BJ (cell line): Measurements from ENCODE around the gene NAA15. TPM values are rescaled to one million over a fixed set of nuclear protein-coding genes. Genes with fewer than 3 reads are reported as not detected.

ENCODE experiments used
- CTCF ChIA-PET: fragments of 350-600 bp; formaldehyde crosslinking; extraction: SDS; loops from one replicate; lab custom pipeline; 2021; ENCODE audit warnings: antibody characterized with exemption, inconsistent platforms; lab: Yijun Ruan, JAX
- POLR2A ChIA-PET: fragments of 300-600 bp; sonication (Branson Sonifier 250); formaldehyde crosslinking; extraction: SDS; loops from one replicate; lab custom pipeline; 2021; ENCODE audit warnings: antibody characterized with exemption; lab: Charles Lee
- DNase-seq: peaks from one replicate; pipeline ENCODE4 v3.0.0-alpha.2; 2011; ENCODE audit warnings: low read depth
- H3K27me3 ChIP-seq: 2 replicates; pipeline ENCODE4 v1.6.0; 2011; ENCODE audit warnings: low read length; ENCODE audit not compliant: control insufficient read depth, insufficient read depth
- H3K36me3 ChIP-seq: 2 replicates; pipeline ENCODE4 v1.5.1; 2011; ENCODE audit warnings: low read length; ENCODE audit not compliant: control insufficient read depth, insufficient read depth
- H3K4me3 ChIP-seq: 2 replicates; pipeline ENCODE4 v1.5.1; 2011; ENCODE audit warnings: low read depth, mild to moderate bottlenecking, control low read depth, low read length
- CTCF ChIP-seq: IDR thresholded peaks from 2 replicates; pipeline ENCODE4 v1.5.1; 2011; ENCODE audit warnings: low read depth, mild to moderate bottlenecking, control low read depth, inconsistent platforms, low read length, moderate library complexity; ENCODE audit not compliant: insufficient read depth
- polyA plus RNA-seq: library from polyadenylated mRNA; depleted of rRNA; stranded (reverse); fragments of >200 nt; gene quantifications from 2 replicates; pipeline ENCODE4 v1.2.3, GENCODE V29; 2011

The NAA15 gene
- polyA plus RNA-seq, 1 experiment: 5.3 TPM

- POLR2A ChIA-PET: no interaction called here
- H3K4me3 ChIP-seq: no peak overlapping the region
- H3K27me3 ChIP-seq: no peaks in the 10 kb centered on the region
- no peak for TF ChIP-seq CTCF
- H3K36me3 ChIP-seq: no peaks in the 10 kb centered on the region
- CTCF ChIA-PET: interaction anchor here (0.6 to 1.4 kb wide), 3 partner anchors 16 to 30 kb away, joined by 3 to 6 read pairs (median 4); no protein-coding TSS in a partner anchor
- no peak for DNase-seq
Observed at GRCh38 chr4:139265654-139266053, 35.7 kb upstream of the NAA15 start.

GRCh38 chr4:139266208-139266582 lies 35.1 kb upstream of the NAA15 start:
- Histone ChIP-seq H3K36me3 (no peaks in the 10 kb centered on the region), H3K4me3 (peak overlapping the region; percentile 2; the same call in 1 of the 2 replicates), H3K27me3 (no peaks in the 10 kb centered on the region)
- no peak for DNase-seq
- ChIA-PET POLR2A (interaction anchor here (0.6 kb wide), 1 partner anchor 38 kb away, joined by 3 read pairs; no protein-coding TSS in a partner anchor), CTCF (interaction anchor here (0.8 to 1.4 kb wide), 6 partner anchors 9 to 39 kb away, joined by 3 to 4 read pairs (median 3); partner anchors contain the start of genes MGARP and NAA15)
- no peak for TF ChIP-seq CTCF

- ChIA-PET POLR2A (interaction anchor here (0.6 kb wide), 1 partner anchor 38 kb away, joined by 3 read pairs; no protein-coding TSS in a partner anchor), CTCF (interaction anchor here (0.6 to 1.4 kb wide), 6 partner anchors 10 to 39 kb away, joined by 3 to 4 read pairs (median 3); partner anchors contain the start of genes MGARP and NAA15)
- no peak for TF ChIP-seq CTCF
- H3K27me3 ChIP-seq: no peaks in the 10 kb centered on the region
- DNase-seq: peak; percentile 75
- no peaks in the 10 kb centered on the region for H3K36me3 ChIP-seq
- peak overlapping the region; percentile 2; the same call in 1 of the 2 replicates for H3K4me3 ChIP-seq
Observed at GRCh38 chr4:139266583-139267257, 34.6 kb upstream of the NAA15 start.

- no peak for TF ChIP-seq CTCF
- no peak for DNase-seq
- Histone ChIP-seq H3K27me3 (no peaks in the 10 kb centered on the region), H3K4me3 (no peak overlapping the region), H3K36me3 (no peaks in the 10 kb centered on the region)
- ChIA-PET CTCF (interaction anchor here (0.6 to 1.4 kb wide), 4 partner anchors 13 to 40 kb away, joined by 3 read pairs; partner anchors contain the start of genes MGARP and NAA15), POLR2A (no interaction called here)
Observed at GRCh38 chr4:139267301-139267700, 34.0 kb upstream of the NAA15 start.

GRCh38 chr4:139273835-139274234 lies 27.5 kb upstream of the NAA15 start:
- H3K27me3 ChIP-seq: no peaks in the 10 kb centered on the region
- no peaks in the 10 kb centered on the region for H3K36me3 ChIP-seq
- H3K4me3 ChIP-seq: no peak overlapping the region
- ChIA-PET CTCF (no interaction called here), POLR2A (no interaction called here)
- TF ChIP-seq CTCF: no peak
- no peak for DNase-seq
